GM13976 (cell line): ENCODE data around the gene ANKRD60.

Experiments
- DNase-seq: peaks from one replicate; pipeline ENCODE4 v3.0.0; 2012; ENCODE audit warnings: low spot score
- CTCF ChIP-seq: IDR thresholded peaks from 2 replicates; pipeline ENCODE4 v1.5.1; 2012; ENCODE audit warnings: borderline replicate concordance, mild to moderate bottlenecking; ENCODE audit not compliant: insufficient read depth; ENCODE audit errors: extremely low read depth, missing control alignments, control extremely low read depth
- in situ Hi-C: fragments of 300-500 bp; cut with MboI; formaldehyde crosslinking; loops from one replicate; pipeline ENCODE4 v1.12.0; 2022; ENCODE audit warnings: low sequenced_read_pairs, mixed read lengths, inconsistent platforms; ENCODE audit not compliant: unreplicated experiment

The ANKRD60 gene

GRCh38 chr20:58195047-58195446 lies 33.4 kb downstream of the ANKRD60 start:
- DNase-seq = no peak
- in situ Hi-C loops = loop anchor here (25.0 kb wide), 2 partner anchors 583 to 808 kb away; partner anchors contain the start of genes RBM38 and ZBP1
- TF ChIP-seq CTCF = no peak

- TF ChIP-seq CTCF = no peak
- no peak for DNase-seq
- in situ Hi-C loops = loop anchor here (25.0 kb wide), 2 partner anchors 582 to 807 kb away; partner anchors contain the start of genes RBM38 and ZBP1
Measured at GRCh38 chr20:58194175-58194791, 34.2 kb downstream of the ANKRD60 start.

- peak; percentile 63 for DNase-seq
- in situ Hi-C loops = loop anchor here (25.0 kb wide), 2 partner anchors 580 to 805 kb away; partner anchors contain the start of genes RBM38 and ZBP1
- peak; percentile 77 for TF ChIP-seq CTCF
Measured at GRCh38 chr20:58192567-58192966, 35.9 kb downstream of the ANKRD60 start.

GRCh38 chr20:58192065-58192464 lies 36.4 kb downstream of the ANKRD60 start:
- no peak for DNase-seq
- TF ChIP-seq CTCF = no peak
- in situ Hi-C loops = loop anchor here (25.0 kb wide), 2 partner anchors 580 to 805 kb away; partner anchors contain the start of genes RBM38 and ZBP1

- in situ Hi-C loops = loop anchor here (25.0 kb wide), 2 partner anchors 576 to 801 kb away; partner anchors contain the start of genes RBM38 and ZBP1
- no peak for TF ChIP-seq CTCF
- DNase-seq = no peak
Measured at GRCh38 chr20:58188527-58188926, 39.9 kb downstream of the ANKRD60 start.

GRCh38 chr20:58184984-58185383 lies 43.5 kb downstream of the ANKRD60 start:
- no peak for TF ChIP-seq CTCF
- in situ Hi-C loops = loop anchor here (25.0 kb wide), 2 partner anchors 573 to 798 kb away; partner anchors contain the start of genes RBM38 and ZBP1
- DNase-seq = no peak
